ENCODE measurements around the gene IFNL3. TPM values are rescaled to one million over a fixed set of nuclear protein-coding genes. Genes with fewer than 3 reads are reported as not detected.
"Not testable (repeated sequence)": the region's sequence is repeated elsewhere in the genome, so short reads cannot be mapped to it uniquely, and the experiment has no call there.

IFNL3 gene
- total RNA-seq, 4 donors from 2014 or later: not detected

- DNase-seq (ENCODE audit: low spot score in 2 of 2): no peak
- WGBS: 93% methylated on average over 5 of the region's 5 CpGs
- no peak for TF ChIP-seq CTCF (IDR thresholded peaks at IDR 0.05)
- TF ChIP-seq EP300 (IDR thresholded peaks at IDR 0.05): no peak
- no peak for TF ChIP-seq POLR2A (IDR thresholded peaks at IDR 0.05)
- TF ChIP-seq POLR2AphosphoS5 (IDR thresholded peaks at IDR 0.05): no peak
- Histone ChIP-seq H3K4me3 (no peak overlapping the region), H3K36me3 (no peaks in the 10 kb centered on the region), H3K4me1 (peaks cover 2% of the 10 kb centered on the region), H3K27me3 (peaks cover 17% of the 10 kb centered on the region), H3K27ac (no peak overlapping the region), H3K9me3 (no peaks in the 10 kb centered on the region)
These were observed 12.1 kb downstream of the IFNL3 start for GRCh38 chr19:39232708-39233107.

GRCh38 chr19:39230096-39230764 lies 14.6 kb downstream of the IFNL3 start:
- Histone ChIP-seq H3K9me3 (no peaks in the 10 kb centered on the region), H3K27me3 (peaks cover 15% of the 10 kb centered on the region), H3K4me3 (no peak overlapping the region), H3K4me1 (no peaks in the 10 kb centered on the region), H3K27ac (no peak overlapping the region), H3K36me3 (no peaks in the 10 kb centered on the region)
- 72% methylated on average over 2 of the region's 2 CpGs for WGBS
- no peak for DNase-seq (ENCODE audit: low spot score in 2 of 2)
- no peak for TF ChIP-seq CTCF (IDR thresholded peaks at IDR 0.05)
- TF ChIP-seq POLR2AphosphoS5 (IDR thresholded peaks at IDR 0.05): no peak
- no peak for TF ChIP-seq EP300 (IDR thresholded peaks at IDR 0.05)
- no peak for TF ChIP-seq POLR2A (IDR thresholded peaks at IDR 0.05)

- 34% methylated on average over 3 of the region's 3 CpGs for WGBS
- no peak for DNase-seq (ENCODE audit: low spot score in 2 of 2)
- H3K4me1 ChIP-seq: no peaks in the 10 kb centered on the region
- H3K27ac ChIP-seq: no peak overlapping the region
- no peaks in the 10 kb centered on the region for H3K36me3 ChIP-seq
- H3K27me3 ChIP-seq: peaks cover 19% of the 10 kb centered on the region
- TF ChIP-seq CTCF (IDR thresholded peaks at IDR 0.05) (no peak), POLR2A (IDR thresholded peaks at IDR 0.05) (no peak), EP300 (IDR thresholded peaks at IDR 0.05) (no peak), POLR2AphosphoS5 (IDR thresholded peaks at IDR 0.05) (no peak)
- H3K9me3 ChIP-seq: no peaks in the 10 kb centered on the region
- H3K4me3 ChIP-seq: no peak overlapping the region
These were observed 19.9 kb downstream of the IFNL3 start for GRCh38 chr19:39224910-39225309.

- H3K27me3 ChIP-seq: peaks cover 19% of the 10 kb centered on the region
- no peak for TF ChIP-seq POLR2A (IDR thresholded peaks at IDR 0.05)
- 24% methylated on average over 4 of the region's 4 CpGs for WGBS
These were observed 21.0 kb downstream of the IFNL3 start for GRCh38 chr19:39223703-39224279.

GRCh38 chr19:39219108-39219507 lies 25.7 kb downstream of the IFNL3 start:
- H3K27ac ChIP-seq; H3K36me3 ChIP-seq; H3K4me3 ChIP-seq; DNase-seq (ENCODE audit: low spot score in 2 of 2); H3K9me3 ChIP-seq; H3K4me1 ChIP-seq; H3K27me3 ChIP-seq: not testable (repeated sequence)
- WGBS: 71% methylated on average over 10 of the region's 10 CpGs

More at GRCh38 chr19:39223703-39224279, 21.0 kb downstream of the IFNL3 start:
- no peak for DNase-seq (ENCODE audit: low spot score in 2 of 2)
- H3K4me3 ChIP-seq: no peak overlapping the region
- H3K4me1 ChIP-seq: no peaks in the 10 kb centered on the region
- no peaks in the 10 kb centered on the region for H3K36me3 ChIP-seq
- no peak overlapping the region for H3K27ac ChIP-seq
- H3K9me3 ChIP-seq: no peaks in the 10 kb centered on the region

GRCh38 chr19:39218230-39219007 lies 26.4 kb downstream of the IFNL3 start:
- no peak for DNase-seq (ENCODE audit: low spot score in 2 of 2)
- TF ChIP-seq POLR2A (IDR thresholded peaks at IDR 0.05): no peak
- no peak for TF ChIP-seq EP300 (IDR thresholded peaks at IDR 0.05)
- TF ChIP-seq CTCF (IDR thresholded peaks at IDR 0.05): no peak
- TF ChIP-seq POLR2AphosphoS5 (IDR thresholded peaks at IDR 0.05): no peak
- H3K4me1 ChIP-seq: no peaks in the 10 kb centered on the region
- no peak overlapping the region for H3K27ac ChIP-seq
- H3K9me3 ChIP-seq: no peaks in the 10 kb centered on the region
- WGBS: 82% methylated on average over 15 of the region's 15 CpGs
- H3K27me3 ChIP-seq: peaks cover 3% of the 10 kb centered on the region
- H3K36me3 ChIP-seq: no peaks in the 10 kb centered on the region
- no peak overlapping the region for H3K4me3 ChIP-seq

All from suprapubic skin (tissue), 4 donors.